CD4-positive, alpha-beta T cell treated with Interferon alpha-2 for 1 hour (primary cell): ENCODE data around the gene PHETA2.
A peak's percentile ranks its signal among the peaks of the same experiment; 100 is the strongest.

ENCODE experiments used
- DNase-seq, 2 donors: peaks; one replicate each; pipeline ENCODE4 v3.0.0-alpha.2; 2020 to 2022

PHETA2 gene

GRCh38 chr22:42074132-42074811 is at the start of gene PHETA2:
Gene PHETA2, plus strand, starts transcription at chr22:42074248. Its CDS starts 3,046 bp downstream, at chr22:42077294.
- DNase-seq = peak; percentile 61 to 62

- no peak for DNase-seq
Observed at GRCh38 chr22:42025421-42025820, 48.6 kb upstream of the PHETA2 start.

- DNase-seq = no peak
Observed at GRCh38 chr22:42026705-42027104, 47.3 kb upstream of the PHETA2 start.

- DNase-seq = no peak
Observed at GRCh38 chr22:42033263-42034181, 40.5 kb upstream of the PHETA2 start.

GRCh38 chr22:42035256-42035655 is 38.8 kb upstream of the PHETA2 start:
- DNase-seq = no peak

- DNase-seq = no peak
Observed at GRCh38 chr22:42039271-42039670, 34.8 kb upstream of the PHETA2 start.

- no peak for DNase-seq
Observed at GRCh38 chr22:42041784-42042183, 32.3 kb upstream of the PHETA2 start.

- no peak for DNase-seq
Observed at GRCh38 chr22:42050641-42051180, 23.3 kb upstream of the PHETA2 start.

GRCh38 chr22:42052765-42053164 is 21.3 kb upstream of the PHETA2 start:
- no peak for DNase-seq

- no peak for DNase-seq
Observed at GRCh38 chr22:42056757-42057511, 17.1 kb upstream of the PHETA2 start.

GRCh38 chr22:42060489-42060888 is 13.6 kb upstream of the PHETA2 start:
- no peak for DNase-seq

- no peak for DNase-seq
Observed at GRCh38 chr22:42061041-42061440, 13.0 kb upstream of the PHETA2 start.

GRCh38 chr22:42062506-42063170 is 11.4 kb upstream of the PHETA2 start:
- no peak for DNase-seq

GRCh38 chr22:42064629-42065028 is 9.4 kb upstream of the PHETA2 start:
- no peak for DNase-seq

GRCh38 chr22:42065438-42066125 is 8.5 kb upstream of the PHETA2 start:
- DNase-seq = no peak

- no peak for DNase-seq
Observed at GRCh38 chr22:42066126-42066761, 7.8 kb upstream of the PHETA2 start.

GRCh38 chr22:42066937-42067336 is 7.1 kb upstream of the PHETA2 start:
- DNase-seq = no peak

GRCh38 chr22:42067671-42068251 is 6.3 kb upstream of the PHETA2 start:
- DNase-seq = no peak

- DNase-seq = no peak
Observed at GRCh38 chr22:42068291-42068690, 5.8 kb upstream of the PHETA2 start.

GRCh38 chr22:42069801-42070516 is 4.1 kb upstream of the PHETA2 start:
- DNase-seq = no peak
